Keratinocyte (primary cell): ENCODE data around the gene SP140. TPM values are rescaled to one million over a fixed set of nuclear protein-coding genes. Genes with fewer than 3 reads are reported as not detected.
"Not testable (repeated sequence)": the region's sequence is repeated elsewhere in the genome, so short reads cannot be mapped to it uniquely, and the experiment has no call there.

ENCODE experiments used
- DNase-seq: peaks from one replicate; pipeline ENCODE4 v3.0.0-alpha.2; 2011; ENCODE audit warnings: low read depth, missing footprints, low spot score
- FAIRE-seq: peaks from 2 replicates; lab custom pipeline; 2011; peaks lifted over from hg19 to GRCh38; lab: Jason Lieb, UNC
- H2AFZ ChIP-seq: 2 replicates; pipeline ENCODE4 v1.6.0; 2012; ENCODE audit warnings: low read length, control low read depth, inconsistent platforms; ENCODE audit not compliant: control insufficient read depth
- H3K27ac ChIP-seq: 2 replicates; pipeline ENCODE4 v1.5.1; 2011; ENCODE audit warnings: low read length; ENCODE audit not compliant: control insufficient read depth, insufficient read depth
- H3K27me3 ChIP-seq: 3 replicates; pipeline ENCODE4 v1.6.0; 2011; ENCODE audit warnings: low read length; ENCODE audit not compliant: control insufficient read depth, insufficient read depth; ENCODE audit errors: extremely low read depth
- H3K36me3 ChIP-seq, 2 experiments: 2 replicates in 1 of 2; 3 replicates in 1 of 2; pipeline ENCODE4 v1.5.1; 2011; ENCODE audit warnings: low read length in 2 of 2, mild to moderate bottlenecking in 1 of 2; ENCODE audit not compliant: control insufficient read depth in 2 of 2, insufficient read depth in 2 of 2; ENCODE audit errors: extremely low read depth in 1 of 2
- H3K4me1 ChIP-seq: 3 replicates; pipeline ENCODE4 v1.5.1; 2011; ENCODE audit warnings: low read length; ENCODE audit not compliant: control insufficient read depth, insufficient read depth; ENCODE audit errors: extremely low read depth
- H3K4me2 ChIP-seq: 3 replicates; pipeline ENCODE4 v1.6.0; 2011; ENCODE audit warnings: low read depth, low read length; ENCODE audit not compliant: control insufficient read depth, insufficient read depth; ENCODE audit errors: extremely low read depth
- H3K4me3 ChIP-seq, 3 experiments: fragments of 200-600 bp in 1 of 3; sonication (generic) in 1 of 3; 2 replicates in 2 of 3; 3 replicates in 1 of 3; pipeline ENCODE4 v1.5.1; 2011 to 2016; ENCODE audit warnings: low read length in 3 of 3, mild to moderate bottlenecking in 3 of 3, control low read depth in 2 of 3, inconsistent platforms in 1 of 3, low read depth in 1 of 3, mixed read lengths in 1 of 3, mixed run types in 1 of 3, moderate library complexity in 1 of 3; ENCODE audit not compliant: control insufficient read depth in 2 of 3, insufficient read depth in 2 of 3; ENCODE audit errors: extremely low read depth in 1 of 3
- H3K79me2 ChIP-seq: 2 replicates; pipeline ENCODE4 v1.6.0; 2012; ENCODE audit warnings: low read length; ENCODE audit not compliant: control insufficient read depth, insufficient read depth
- H3K9ac ChIP-seq: 3 replicates; pipeline ENCODE4 v1.6.0; 2011; ENCODE audit warnings: low read length; ENCODE audit not compliant: control insufficient read depth, insufficient read depth; ENCODE audit errors: extremely low read depth
- H3K9me1 ChIP-seq: 3 replicates; pipeline ENCODE4 v1.6.0; 2011; ENCODE audit warnings: low read length; ENCODE audit not compliant: control insufficient read depth, insufficient read depth; ENCODE audit errors: extremely low read depth
- H3K9me3 ChIP-seq: 2 replicates; pipeline ENCODE4 v1.5.1; 2012; ENCODE audit warnings: low read depth, low read length; ENCODE audit not compliant: control insufficient read depth
- H4K20me1 ChIP-seq: 3 replicates; pipeline ENCODE4 v1.6.0; 2011; ENCODE audit warnings: low read length; ENCODE audit not compliant: control insufficient read depth, insufficient read depth; ENCODE audit errors: extremely low read depth
- EZH2 ChIP-seq: IDR thresholded peaks from one replicate; pipeline ENCODE4 v1.6.1; 2012; ENCODE audit warnings: inconsistent platforms, mild to moderate bottlenecking, low read length, moderate library complexity
- dilution Hi-C: fragments of 300-500 bp; cut with MboI; formaldehyde crosslinking; loops from one replicate; pipeline ENCODE4 v1.7.0; 2020; ENCODE audit warnings: low sequenced_read_pairs; ENCODE audit not compliant: extremely low pct_ligation_motif_present
- polyA plus RNA-seq, 5 experiments: library from polyadenylated mRNA; depleted of rRNA in 3 of 5; stranded (reverse) in 3 of 5; stranded (forward) in 1 of 5; unstranded in 1 of 5; fragments of >200 nt; gene quantifications; 1 replicate in 1 of 5; 2 replicates in 3 of 5; 3 replicates in 1 of 5; pipeline versions ENCODE4 v1.2.1 to v1.2.3, GENCODE V29; 2011 to 2012; ENCODE audit warnings: missing spikeins in 2 of 5, low read depth in 1 of 5, low replicate concordance in 1 of 5
- TF ChIP-seq, protein P1 (sequence below), 3 experiments: IDR thresholded peaks in 1 of 3; conservative IDR thresholded peaks in 1 of 3; optimal IDR thresholded peaks in 1 of 3; 2 replicates in 2 of 3; 3 replicates in 1 of 3; pipeline versions ENCODE3 to v1.5.1; 2011; ENCODE audit warnings: low read length in 3 of 3, mild to moderate bottlenecking in 3 of 3, moderate library complexity in 2 of 3, control low read depth in 1 of 3, inconsistent platforms in 1 of 3; ENCODE audit not compliant: insufficient read depth in 2 of 3; ENCODE audit errors: extremely low read depth in 1 of 3

Gene SP140
- polyA plus RNA-seq, 1 donor (not counting 4 experiments of a cell fraction or from before 2014, with no cell fraction given): 1.2 TPM

- Histone ChIP-seq H4K20me1 (no peaks in the 10 kb centered on the region), H3K79me2 (no peaks in the 10 kb centered on the region), H3K36me3 (no peaks in the 10 kb centered on the region), H3K9me3 (no peaks in the 10 kb centered on the region), H3K9ac (no peak overlapping the region), H3K27me3 (no peaks in the 10 kb centered on the region), H3K27ac (no peak overlapping the region), H3K9me1 (no peaks in the 10 kb centered on the region), H3K4me2 (no peak overlapping the region), H2AFZ (no peak overlapping the region), H3K4me1 (no peaks in the 10 kb centered on the region), H3K4me3 (no peak overlapping the region)
- no peak for TF ChIP-seq EZH2
- TF ChIP-seq, protein P1, sequence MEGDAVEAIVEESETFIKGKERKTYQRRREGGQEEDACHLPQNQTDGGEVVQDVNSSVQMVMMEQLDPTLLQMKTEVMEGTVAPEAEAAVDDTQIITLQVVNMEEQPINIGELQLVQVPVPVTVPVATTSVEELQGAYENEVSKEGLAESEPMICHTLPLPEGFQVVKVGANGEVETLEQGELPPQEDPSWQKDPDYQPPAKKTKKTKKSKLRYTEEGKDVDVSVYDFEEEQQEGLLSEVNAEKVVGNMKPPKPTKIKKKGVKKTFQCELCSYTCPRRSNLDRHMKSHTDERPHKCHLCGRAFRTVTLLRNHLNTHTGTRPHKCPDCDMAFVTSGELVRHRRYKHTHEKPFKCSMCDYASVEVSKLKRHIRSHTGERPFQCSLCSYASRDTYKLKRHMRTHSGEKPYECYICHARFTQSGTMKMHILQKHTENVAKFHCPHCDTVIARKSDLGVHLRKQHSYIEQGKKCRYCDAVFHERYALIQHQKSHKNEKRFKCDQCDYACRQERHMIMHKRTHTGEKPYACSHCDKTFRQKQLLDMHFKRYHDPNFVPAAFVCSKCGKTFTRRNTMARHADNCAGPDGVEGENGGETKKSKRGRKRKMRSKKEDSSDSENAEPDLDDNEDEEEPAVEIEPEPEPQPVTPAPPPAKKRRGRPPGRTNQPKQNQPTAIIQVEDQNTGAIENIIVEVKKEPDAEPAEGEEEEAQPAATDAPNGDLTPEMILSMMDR (optimal IDR thresholded peaks at IDR 0.05 in 1 of 3, IDR thresholded peaks at IDR 0.05 in 1 of 3, conservative IDR thresholded peaks at IDR 0.05 in 1 of 3; ENCODE audit: extremely low read depth in 1 of 3, insufficient read depth in 2 of 3, low read length in 3 of 3): no peak
- DNase-seq (no peak), FAIRE-seq (no peak)
- dilution Hi-C loops: no loop called here
These were observed 32.9 kb downstream of the SP140 start for GRCh38 chr2:230258483-230258882.

DNA sequence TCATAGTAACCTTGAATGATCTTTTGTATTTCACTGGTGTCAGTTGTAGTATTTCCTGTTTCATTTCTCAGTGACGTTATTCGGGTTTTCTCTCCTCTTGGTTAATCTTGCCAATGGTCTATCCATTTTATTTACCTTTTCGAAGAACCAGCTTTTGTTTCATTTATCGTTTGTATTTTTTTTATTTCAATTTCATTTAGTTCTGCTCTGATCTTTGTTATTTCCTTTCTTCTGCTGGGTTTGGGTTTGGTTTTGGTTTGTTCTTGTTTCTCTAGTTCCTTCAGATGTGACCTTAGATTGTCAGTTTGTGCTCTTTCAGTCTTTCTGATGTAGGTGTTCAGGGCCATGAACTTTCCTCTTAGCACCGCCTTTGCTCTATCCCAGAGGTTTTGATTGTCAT is 36.7 kb downstream of the SP140 start:
- H4K20me1 ChIP-seq: no peaks in the 10 kb centered on the region
- FAIRE-seq (no peak), DNase-seq (no peak)
- dilution Hi-C loops: no loop called here
- H3K4me1 ChIP-seq: peaks cover 10% of the 10 kb centered on the region
- no peak overlapping the region for H3K4me2 ChIP-seq
- no peaks in the 10 kb centered on the region for H3K79me2 ChIP-seq
- H3K36me3 ChIP-seq: no peaks in the 10 kb centered on the region
- no peak overlapping the region for H3K4me3 ChIP-seq
- no peaks in the 10 kb centered on the region for H3K9me3 ChIP-seq
- no peaks in the 10 kb centered on the region for H3K9me1 ChIP-seq
- H3K27ac ChIP-seq: no peak overlapping the region
- TF ChIP-seq EZH2: no peak
- no peaks in the 10 kb centered on the region for H3K27me3 ChIP-seq
- no peak overlapping the region for H3K9ac ChIP-seq
- H2AFZ ChIP-seq: no peak overlapping the region

- DNase-seq (peak; percentile 69), FAIRE-seq (peak; percentile 92)
- H3K4me3 ChIP-seq, H3K4me1 ChIP-seq, H3K27me3 ChIP-seq, H3K4me2 ChIP-seq, H3K9ac ChIP-seq, H3K79me2 ChIP-seq, dilution Hi-C loops, H4K20me1 ChIP-seq, H3K36me3 ChIP-seq, H3K27ac ChIP-seq, H3K9me3 ChIP-seq, H3K9me1 ChIP-seq: not testable (repeated sequence)
- H2AFZ ChIP-seq: peak overlapping the region; percentile 46
These were observed 39.4 kb downstream of the SP140 start for GRCh38 chr2:230264945-230265344.
